Calu3 (cell line): Measurements from ENCODE around the gene REXO4. TPM values are rescaled to one million over a fixed set of nuclear protein-coding genes. Genes with fewer than 3 reads are reported as not detected.

Experiments used
- BruUV-seq: library from RNA; stranded (reverse); fragments of 400-500 nt; replicated peaks from 2 replicates; lab custom pipeline; 2021; lab: Mats Ljungman, UMichigan
- CTCF ChIA-PET: fragments of 300-600 bp; sonication (Branson Sonifier 250); formaldehyde crosslinking; loops from one replicate; lab custom pipeline; 2022; ENCODE audit warnings: antibody characterized with exemption; lab: Charles Lee
- DNase-seq: peaks from one replicate; pipeline ENCODE4 v3.0.0; 2022
- H3K27ac Mint-ChIP-seq: one replicate; pipeline ENCODE4 v1.8.0; 2022; ENCODE audit warnings: mixed read lengths; ENCODE audit not compliant: unreplicated experiment
- H3K27me3 Mint-ChIP-seq: one replicate; pipeline ENCODE4 v1.8.0; 2022; ENCODE audit warnings: mixed read lengths; ENCODE audit not compliant: unreplicated experiment
- H3K36me3 Mint-ChIP-seq: one replicate; pipeline ENCODE4 v1.8.0; 2022; ENCODE audit warnings: mild to moderate bottlenecking, moderate library complexity, mixed read lengths; ENCODE audit not compliant: insufficient read depth, unreplicated experiment
- H3K4me1 Mint-ChIP-seq: one replicate; pipeline ENCODE4 v1.8.0; 2022; ENCODE audit warnings: mild to moderate bottlenecking, low read depth, mixed read lengths; ENCODE audit not compliant: unreplicated experiment
- H3K4me3 Mint-ChIP-seq: one replicate; pipeline ENCODE4 v1.8.0; 2022; ENCODE audit warnings: mild to moderate bottlenecking, low read depth, moderate library complexity, mixed read lengths; ENCODE audit not compliant: unreplicated experiment
- H3K9me3 Mint-ChIP-seq: one replicate; pipeline ENCODE4 v1.8.0; 2022; ENCODE audit warnings: low read depth, mixed read lengths; ENCODE audit not compliant: unreplicated experiment
- intact Hi-C: fragments of 100-400 bp; cut with micrococcal nuclease; formaldehyde crosslinking; loops from one replicate; pipeline ENCODE4 v1.10.0; 2022; ENCODE audit not compliant: unreplicated experiment
- total RNA-seq: library from RNA; stranded (reverse); gene quantifications from 2 replicates; pipeline ENCODE4 v1.2.3, GENCODE V29; 2022
- TF ChIP-seq, protein P1 (sequence below): fragments of 200-600 bp; IDR thresholded peaks from one replicate; pipeline ENCODE4 v1.8.0; 2022; ENCODE audit warnings: antibody characterized with exemption; ENCODE audit not compliant: unreplicated experiment

Gene REXO4
- total RNA-seq, 1 experiment from 2014 or later = 23.4 TPM

DNA sequence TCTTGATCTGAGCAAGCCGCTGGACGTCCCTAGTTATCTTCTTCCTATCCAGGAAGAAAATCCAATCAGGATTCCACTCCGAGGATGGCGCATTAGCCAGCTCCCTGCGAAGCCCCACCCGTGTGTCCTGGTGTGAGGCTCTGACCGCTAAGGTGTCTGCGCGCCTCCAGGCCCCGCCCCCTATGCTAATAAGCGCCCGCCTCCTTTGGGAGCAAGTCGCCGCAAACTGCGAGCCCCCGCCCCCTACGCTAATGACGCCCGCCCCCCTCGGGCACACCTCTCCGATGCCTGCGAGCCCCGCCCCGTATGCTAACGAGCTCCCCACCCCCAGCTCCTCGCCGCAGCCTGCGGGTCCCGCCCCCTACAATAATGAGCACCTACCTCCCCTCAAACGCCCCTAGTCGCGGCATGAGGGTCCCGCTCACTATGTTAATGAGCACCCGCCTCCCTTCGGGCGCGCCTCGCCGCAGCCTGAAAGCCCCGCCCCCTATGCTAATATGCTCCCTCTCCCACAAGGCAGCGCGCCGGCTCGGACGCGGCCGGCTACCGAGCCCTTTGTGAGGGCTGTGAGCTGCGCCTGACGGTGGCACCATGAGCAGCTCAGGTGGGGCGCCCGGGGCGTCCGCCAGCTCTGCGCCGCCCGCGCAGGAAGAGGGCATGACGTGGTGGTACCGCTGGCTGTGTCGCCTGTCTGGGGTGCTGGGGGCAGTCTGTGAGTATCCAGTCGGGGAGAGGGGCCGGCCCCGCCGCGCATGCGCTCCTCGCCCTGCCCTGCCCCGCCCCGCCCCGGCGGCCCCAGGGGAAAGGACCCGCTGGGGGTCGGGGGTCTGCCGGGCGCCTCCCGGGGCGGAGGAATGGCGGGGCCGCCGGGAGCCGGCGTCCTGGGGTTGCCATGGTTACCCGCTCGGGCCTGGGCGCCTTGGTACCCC, 41.9 kb upstream of the REXO4 start, which contains the start of gene CACFD1:
TSS of gene CACFD1 (plus strand) at position 503 of the 929 bp plus-strand sequence. CDS start at position 592, 89 bp downstream.
- Mint-ChIP-seq H3K36me3 (peaks cover 29% of the 10 kb centered on the region), H3K27me3 (no peaks in the 10 kb centered on the region), H3K4me1 (no peaks in the 10 kb centered on the region), H3K27ac (peak within 1 kb of the TSS; percentile 86), H3K9me3 (no peaks in the 10 kb centered on the region), H3K4me3 (peak within 1 kb of the TSS; percentile 98)
- intact Hi-C loops = no loop called here
- no TSS peak for BruUV-seq
- CTCF ChIA-PET = interaction anchor here (0.6 to 1.2 kb wide), 13 partner anchors 9 to 447 kb away, joined by 3 to 12 read pairs (median 3); partner anchors contain the start of genes SURF1 and SURF2
- peak; percentile 93 for DNase-seq
- TF ChIP-seq, protein P1, sequence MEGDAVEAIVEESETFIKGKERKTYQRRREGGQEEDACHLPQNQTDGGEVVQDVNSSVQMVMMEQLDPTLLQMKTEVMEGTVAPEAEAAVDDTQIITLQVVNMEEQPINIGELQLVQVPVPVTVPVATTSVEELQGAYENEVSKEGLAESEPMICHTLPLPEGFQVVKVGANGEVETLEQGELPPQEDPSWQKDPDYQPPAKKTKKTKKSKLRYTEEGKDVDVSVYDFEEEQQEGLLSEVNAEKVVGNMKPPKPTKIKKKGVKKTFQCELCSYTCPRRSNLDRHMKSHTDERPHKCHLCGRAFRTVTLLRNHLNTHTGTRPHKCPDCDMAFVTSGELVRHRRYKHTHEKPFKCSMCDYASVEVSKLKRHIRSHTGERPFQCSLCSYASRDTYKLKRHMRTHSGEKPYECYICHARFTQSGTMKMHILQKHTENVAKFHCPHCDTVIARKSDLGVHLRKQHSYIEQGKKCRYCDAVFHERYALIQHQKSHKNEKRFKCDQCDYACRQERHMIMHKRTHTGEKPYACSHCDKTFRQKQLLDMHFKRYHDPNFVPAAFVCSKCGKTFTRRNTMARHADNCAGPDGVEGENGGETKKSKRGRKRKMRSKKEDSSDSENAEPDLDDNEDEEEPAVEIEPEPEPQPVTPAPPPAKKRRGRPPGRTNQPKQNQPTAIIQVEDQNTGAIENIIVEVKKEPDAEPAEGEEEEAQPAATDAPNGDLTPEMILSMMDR = no peak

DNA sequence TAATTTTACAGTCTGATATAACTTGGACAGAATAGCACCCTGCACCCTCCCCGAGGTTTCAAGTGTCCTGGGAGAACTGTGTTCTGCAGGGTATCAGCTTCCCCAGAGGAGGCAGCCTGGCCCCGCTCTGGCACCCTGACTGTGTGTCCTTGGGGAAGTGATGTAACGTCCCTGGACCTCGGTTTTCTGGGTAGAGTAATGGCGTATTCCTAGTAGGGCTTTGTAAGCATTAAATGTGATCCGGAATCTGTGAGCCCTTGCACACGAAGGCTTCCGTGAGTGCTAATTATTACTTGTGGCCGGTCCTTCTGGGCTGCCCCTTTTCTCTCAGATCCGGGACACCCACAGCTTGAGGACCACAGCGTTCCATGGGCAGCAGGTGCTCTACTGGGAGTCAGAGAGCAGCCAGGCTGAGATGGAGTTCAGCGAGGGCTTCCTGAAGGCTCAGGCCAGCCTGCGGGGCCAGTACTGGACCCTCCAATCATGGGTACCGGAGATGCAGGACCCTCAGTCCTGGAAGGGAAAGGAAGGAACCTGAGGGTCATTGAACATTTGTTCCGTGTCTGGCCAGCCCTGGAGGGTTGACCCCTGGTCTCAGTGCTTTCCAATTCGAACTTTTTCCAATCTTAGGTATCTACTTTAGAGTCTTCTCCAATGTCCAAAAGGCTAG, 41.0 kb upstream of the REXO4 start:
- no peak overlapping the region for H3K27ac Mint-ChIP-seq
- CTCF ChIA-PET = interaction anchor here (0.6 to 1.2 kb wide), 4 partner anchors 10 to 102 kb away, joined by 3 to 12 read pairs (median 4); partner anchors contain the start of genes SURF1 and SURF2
- no TSS peak for BruUV-seq

GRCh38 chr9:133457748-133458147, 39.9 kb upstream of the REXO4 start:
- no TSS peak for BruUV-seq
- DNase-seq = no peak
- Mint-ChIP-seq H3K4me3 (no peak overlapping the region), H3K27ac (no peak overlapping the region), H3K4me1 (no peaks in the 10 kb centered on the region), H3K27me3 (no peaks in the 10 kb centered on the region), H3K9me3 (no peaks in the 10 kb centered on the region), H3K36me3 (peaks cover 22% of the 10 kb centered on the region)
- CTCF ChIA-PET = no interaction called here
- TF ChIP-seq, protein P1 = no peak
- intact Hi-C loops = no loop called here

More for the DNA sequence above, 41.0 kb upstream of the REXO4 start:
- TF ChIP-seq, protein P1 = no peak
- H3K27me3 Mint-ChIP-seq = no peaks in the 10 kb centered on the region
- H3K4me3 Mint-ChIP-seq = peak overlapping the region; percentile 98
- intact Hi-C loops = no loop called here
- no peaks in the 10 kb centered on the region for H3K9me3 Mint-ChIP-seq
- DNase-seq = no peak
- H3K4me1 Mint-ChIP-seq = no peaks in the 10 kb centered on the region
- peaks cover 25% of the 10 kb centered on the region for H3K36me3 Mint-ChIP-seq

DNA sequence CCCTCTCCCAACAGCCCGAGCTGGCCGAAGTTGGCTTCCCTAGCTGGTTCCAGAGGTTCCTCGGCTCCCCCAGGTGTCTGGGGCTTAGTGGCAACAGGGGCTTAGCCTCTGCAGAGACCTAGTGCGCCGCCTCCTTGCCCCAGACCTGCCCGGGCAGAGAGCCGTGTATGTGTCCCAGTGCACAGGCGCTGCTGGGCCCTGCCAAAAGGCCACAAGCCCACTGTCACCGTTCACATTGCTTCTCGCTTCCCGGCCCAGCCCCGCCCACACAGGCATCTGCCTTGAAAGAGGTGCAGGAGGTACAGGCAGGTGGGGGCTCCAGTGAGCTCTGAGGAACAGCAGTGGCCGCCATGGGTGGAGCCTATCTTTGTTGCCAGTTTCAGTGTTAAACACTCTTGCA, 39.4 kb upstream of the REXO4 start:
- intact Hi-C loops = no loop called here
- CTCF ChIA-PET = no interaction called here
- no peak for DNase-seq
- peaks cover 22% of the 10 kb centered on the region for H3K36me3 Mint-ChIP-seq
- no peak overlapping the region for H3K4me3 Mint-ChIP-seq
- TF ChIP-seq, protein P1 = no peak
- no peaks in the 10 kb centered on the region for H3K9me3 Mint-ChIP-seq
- no TSS peak for BruUV-seq
- no peak overlapping the region for H3K27ac Mint-ChIP-seq
- H3K27me3 Mint-ChIP-seq = no peaks in the 10 kb centered on the region
- H3K4me1 Mint-ChIP-seq = no peaks in the 10 kb centered on the region
